Activated B cell treated with CpG ODN at 0.5 μM for 24 hours (primary cell): ENCODE measurements around the gene ONECUT2. TPM values are rescaled to one million over a fixed set of nuclear protein-coding genes. Genes with fewer than 3 reads are reported as not detected.

Experiments
- ATAC-seq: fragments of 200-7000 bp; cut with Tn5 transposase; one replicate; pipeline ENCODE4 v1.10.0; 2021; ENCODE audit warnings: low read depth, mild to moderate bottlenecking, moderate library complexity
- CTCF ChIA-PET: fragments of 350-600 bp; sonication (Branson Sonifier 250); formaldehyde crosslinking; loops from one replicate; lab custom pipeline; 2021; ENCODE audit warnings: antibody characterized with exemption; lab: Charles Lee
- POLR2A ChIA-PET: fragments of 350-600 bp; sonication (Branson Sonifier 250); formaldehyde crosslinking; loops from one replicate; lab custom pipeline; 2021; ENCODE audit warnings: antibody characterized with exemption; lab: Charles Lee
- DNase-seq: peaks from one replicate; pipeline ENCODE4 v3.0.0; 2022
- H3K27ac Mint-ChIP-seq: one replicate; pipeline ENCODE4 v1.8.0; 2020; ENCODE audit warnings: mixed read lengths
- H3K27me3 Mint-ChIP-seq: one replicate; pipeline ENCODE4 v1.8.0; 2021; ENCODE audit warnings: mixed read lengths
- H3K36me3 Mint-ChIP-seq: one replicate; pipeline ENCODE4 v1.8.0; 2021; ENCODE audit warnings: low read depth, mixed read lengths
- H3K4me1 Mint-ChIP-seq: one replicate; pipeline ENCODE4 v1.8.0; 2021; ENCODE audit warnings: mixed read lengths
- H3K4me3 Mint-ChIP-seq: one replicate; pipeline ENCODE4 v1.8.0; 2020; ENCODE audit warnings: mild to moderate bottlenecking, mixed read lengths
- H3K9me3 Mint-ChIP-seq: one replicate; pipeline ENCODE4 v1.8.0; 2020; ENCODE audit warnings: mixed read lengths
- CTCF ChIP-seq: fragments of 200-600 bp; IDR thresholded peaks from one replicate; pipeline ENCODE4 v1.8.0; 2022; ENCODE audit warnings: antibody characterized with exemption, mild to moderate bottlenecking
- intact Hi-C: fragments of 100-400 bp; cut with micrococcal nuclease; formaldehyde crosslinking; loops from one replicate; pipeline ENCODE4 v1.15.1; 2024
- total RNA-seq: library from RNA; stranded (reverse); gene quantifications from 2 replicates; pipeline ENCODE4 v1.2.3, GENCODE V29; 2022

ONECUT2 gene
- total RNA-seq, 1 donor from 2014 or later = not detected

- H3K4me3 Mint-ChIP-seq = no peak overlapping the region
- ChIA-PET CTCF (interaction anchor here (1.4 kb wide), 2 partner anchors 576 to 656 kb away, joined by 3 to 6 read pairs; no protein-coding TSS in a partner anchor), POLR2A (no interaction called here)
- intact Hi-C loops = loop anchor here (1.0 to 5.0 kb wide), 5 partner anchors 117 to 742 kb away; no protein-coding TSS in a partner anchor
- H3K9me3 Mint-ChIP-seq = peaks cover 2% of the 10 kb centered on the region
- H3K36me3 Mint-ChIP-seq = no peaks in the 10 kb centered on the region
- no peak for ATAC-seq
- peaks cover 10% of the 10 kb centered on the region for H3K4me1 Mint-ChIP-seq
- no peak for DNase-seq
- H3K27ac Mint-ChIP-seq = no peak overlapping the region
- TF ChIP-seq CTCF = no peak
- peaks cover 61% of the 10 kb centered on the region for H3K27me3 Mint-ChIP-seq
These were observed 10.5 kb downstream of the ONECUT2 start for GRCh38 chr18:57445488-57446319.

DNA sequence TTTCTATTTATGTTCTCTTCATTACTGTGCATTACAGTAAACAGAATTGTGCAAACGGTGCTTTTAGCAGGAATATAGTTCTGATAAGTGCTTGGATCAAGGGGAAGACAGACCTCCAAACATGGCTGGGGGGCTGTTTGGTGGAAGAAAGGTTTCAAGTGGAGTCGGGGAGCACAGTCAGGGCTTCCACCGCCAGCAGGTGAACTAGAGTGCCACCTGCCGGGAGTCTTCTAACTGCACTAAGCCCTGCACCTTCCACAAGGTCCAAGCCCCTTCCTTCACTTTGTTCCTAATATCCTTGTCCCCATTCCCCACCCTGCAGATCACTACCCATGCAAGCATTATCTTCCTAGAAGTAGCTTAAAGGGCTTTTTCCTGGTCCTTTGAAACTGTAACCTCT lies 11.1 kb downstream of the ONECUT2 start:
- Mint-ChIP-seq H3K4me3 (no peak overlapping the region), H3K27me3 (peaks cover 62% of the 10 kb centered on the region), H3K4me1 (peaks cover 5% of the 10 kb centered on the region), H3K9me3 (peaks cover 2% of the 10 kb centered on the region), H3K27ac (no peak overlapping the region), H3K36me3 (no peaks in the 10 kb centered on the region)
- TF ChIP-seq CTCF = no peak
- ATAC-seq = no peak
- ChIA-PET POLR2A (no interaction called here), CTCF (interaction anchor here (1.4 kb wide), 2 partner anchors 577 to 657 kb away, joined by 3 to 6 read pairs; no protein-coding TSS in a partner anchor)
- DNase-seq = no peak
- intact Hi-C loops = loop anchor here (1.0 to 5.0 kb wide), 5 partner anchors 116 to 743 kb away; no protein-coding TSS in a partner anchor

DNA sequence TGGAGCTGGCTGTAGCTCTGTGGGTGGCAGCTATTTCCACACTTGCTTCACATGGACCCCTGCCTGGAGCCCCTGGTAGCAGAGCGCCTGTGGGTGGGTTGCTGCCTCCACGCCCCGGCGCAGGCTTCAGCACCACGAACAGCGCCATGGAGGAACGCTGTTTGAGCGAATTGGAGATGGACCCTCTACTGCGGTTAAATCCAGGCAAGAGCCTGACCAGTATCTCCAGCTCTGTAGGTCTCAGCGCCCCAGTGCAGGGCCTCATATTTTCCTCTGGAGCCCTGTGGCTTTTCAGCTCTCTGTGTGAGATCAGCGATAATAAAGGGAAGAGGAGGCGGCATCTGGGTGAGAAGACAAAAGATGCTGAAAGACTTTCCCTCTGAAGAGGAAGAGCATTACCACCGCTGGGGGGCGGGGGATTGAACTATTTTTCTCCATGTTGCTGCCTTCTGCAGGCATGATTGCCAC lies 12.0 kb downstream of the ONECUT2 start:
- TF ChIP-seq CTCF = no peak
- H3K9me3 Mint-ChIP-seq = no peaks in the 10 kb centered on the region
- ChIA-PET POLR2A (no interaction called here), CTCF (no interaction called here)
- no peak for DNase-seq
- intact Hi-C loops = loop anchor here (5.0 kb wide), 1 partner anchor 115 kb away; no protein-coding TSS in a partner anchor
- peaks cover 64% of the 10 kb centered on the region for H3K27me3 Mint-ChIP-seq
- ATAC-seq = no peak
- H3K27ac Mint-ChIP-seq = no peak overlapping the region
- no peak overlapping the region for H3K4me3 Mint-ChIP-seq
- no peaks in the 10 kb centered on the region for H3K36me3 Mint-ChIP-seq
- H3K4me1 Mint-ChIP-seq = peaks cover 1% of the 10 kb centered on the region

DNA sequence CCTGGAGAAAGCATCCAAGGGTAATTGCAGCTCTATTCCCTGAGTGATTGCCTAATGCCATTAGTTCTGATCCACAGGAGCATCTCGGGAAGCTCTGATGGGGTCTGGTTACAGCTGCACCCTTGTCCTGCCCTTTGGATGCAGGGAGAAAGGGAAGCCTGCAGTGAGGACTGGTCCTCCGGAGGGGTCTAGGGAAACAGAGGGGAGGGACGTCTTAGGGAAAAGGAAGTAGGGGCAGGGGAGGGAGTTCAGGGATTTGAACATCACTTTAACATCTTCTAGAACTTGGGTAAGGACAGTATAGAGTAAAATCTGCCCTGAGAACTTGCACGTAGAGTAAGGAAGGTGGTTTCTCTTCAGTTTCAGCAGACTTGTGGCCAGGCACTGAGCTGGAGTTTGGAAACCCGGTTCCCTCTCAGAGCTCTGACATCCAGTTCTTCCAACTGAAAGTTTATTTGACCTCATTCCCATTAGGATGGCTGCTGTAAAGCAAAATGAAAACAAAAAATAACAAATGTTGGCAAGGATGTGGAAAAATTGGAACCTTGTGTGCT lies 20.5 kb downstream of the ONECUT2 start:
- H3K9me3 Mint-ChIP-seq = no peaks in the 10 kb centered on the region
- CTCF ChIA-PET = no interaction called here
- no peak for TF ChIP-seq CTCF
- ATAC-seq (no peak), DNase-seq (no peak)
- peaks cover 34% of the 10 kb centered on the region for H3K27me3 Mint-ChIP-seq
- no peak overlapping the region for H3K4me3 Mint-ChIP-seq
- no peak overlapping the region for H3K27ac Mint-ChIP-seq
- POLR2A ChIA-PET = no interaction called here
- intact Hi-C loops = no loop called here
- H3K36me3 Mint-ChIP-seq = no peaks in the 10 kb centered on the region
- no peaks in the 10 kb centered on the region for H3K4me1 Mint-ChIP-seq

GRCh38 chr18:57461652-57462269 lies 26.6 kb downstream of the ONECUT2 start:
- ChIA-PET POLR2A (no interaction called here), CTCF (no interaction called here)
- H3K27ac Mint-ChIP-seq = no peak overlapping the region
- DNase-seq (no peak), ATAC-seq (no peak)
- no peak for TF ChIP-seq CTCF
- no peaks in the 10 kb centered on the region for H3K36me3 Mint-ChIP-seq
- H3K27me3 Mint-ChIP-seq = peaks cover 16% of the 10 kb centered on the region
- no peaks in the 10 kb centered on the region for H3K4me1 Mint-ChIP-seq
- no peaks in the 10 kb centered on the region for H3K9me3 Mint-ChIP-seq
- intact Hi-C loops = no loop called here
- no peak overlapping the region for H3K4me3 Mint-ChIP-seq
